NCI-H460 (cell line): ENCODE results near the gene FOSB. TPM values are rescaled to one million over a fixed set of nuclear protein-coding genes. Genes with fewer than 3 reads are reported as not detected.

Source experiments
- DNase-seq: peaks from one replicate; pipeline ENCODE4 v3.0.0-alpha.2; 2016; ENCODE audit warnings: low read depth; ENCODE audit errors: extremely low read depth
- small RNA-seq, 2 experiments: library from RNA; depleted of rRNA; stranded (forward); fragments of <200 nt; gene quantifications; one replicate each; pipeline ENCODE3, GENCODE V24; 2014
- total RNA-seq: library from RNA; depleted of rRNA; stranded (reverse); fragments of >200 nt; shearing (Covaris generic); gene quantifications from 2 replicates; pipeline ENCODE4 v1.2.3, GENCODE V29; 2014; rRNA removed

Gene FOSB
- total RNA-seq, 1 experiment from 2014 or later = 1.9 TPM

- no peak for DNase-seq
Observed at GRCh38 chr19:45517238-45517637, 49.4 kb downstream of the FOSB start.

GRCh38 chr19:45517641-45518468 is 50.1 kb downstream of the FOSB start:
- DNase-seq = no peak

- no peak for DNase-seq
Observed at GRCh38 chr19:45518469-45518826, 50.7 kb downstream of the FOSB start.

GRCh38 chr19:45522010-45522941 is 54.5 kb downstream of the FOSB start:
- DNase-seq = no peak

GRCh38 chr19:45523642-45524256 is 56.0 kb downstream of the FOSB start:
- DNase-seq = peak; percentile 84

- no peak for DNase-seq
Observed at GRCh38 chr19:45524575-45525129, 56.9 kb downstream of the FOSB start.

Small RNA genes within 50 kb of the gene (small RNA-seq; reads per million reads assigned to genes)
- gene MIR6088 = 0 reads per million in 2 experiments

Other genes with a start within 250 kb of the FOSB start
- not detected in 2 replicates for gene EXOC3L2, start 222.6 kb upstream of the FOSB start, total RNA-seq
- gene MARK4, start 216.7 kb upstream of the FOSB start, total RNA-seq = 22.4 and 28.1 TPM in 2 replicates
- 0.14 TPM in 1 of 2 replicates, not detected in the other for gene CKM, start 145.1 kb upstream of the FOSB start, total RNA-seq
- gene KLC3, start 127.2 kb upstream of the FOSB start, total RNA-seq = 0.87 and 1.0 TPM in 2 replicates
- 11.2 and 12.3 TPM in 2 replicates for gene ERCC2, start 97.4 kb upstream of the FOSB start, total RNA-seq
- 2.9 and 5.2 TPM in 2 replicates for gene PPP1R13L, start 62.9 kb upstream of the FOSB start, total RNA-seq
- 11.3 and 12.7 TPM in 2 replicates for gene POLR1G, start 61.4 kb upstream of the FOSB start, total RNA-seq
- gene ERCC1, start 44.1 kb upstream of the FOSB start, total RNA-seq = 81.5 and 102 TPM in 2 replicates
- gene RTN2, start 29.1 kb downstream of the FOSB start, total RNA-seq = 0.79 and 1.6 TPM in 2 replicates
- gene PPM1N, start 30.4 kb downstream of the FOSB start, total RNA-seq = 1.6 and 2.0 TPM in 2 replicates
- 45.4 and 50.3 TPM in 2 replicates for gene VASP, start 39.5 kb downstream of the FOSB start, total RNA-seq
- 6.0 and 6.3 TPM in 2 replicates for gene OPA3, start 116.8 kb downstream of the FOSB start, total RNA-seq
- gene GPR4, start 134.2 kb downstream of the FOSB start, total RNA-seq = 0.09 and 0.57 TPM in 2 replicates
- 19.1 and 21.4 TPM in 2 replicates for gene EML2, start 171.4 kb downstream of the FOSB start, total RNA-seq
- 0.69 and 1.1 TPM in 2 replicates for gene GIPR, start 200.2 kb downstream of the FOSB start, total RNA-seq
- 213 and 246 TPM in 2 replicates for gene SNRPD2, start 224.0 kb downstream of the FOSB start, total RNA-seq
- 6.3 and 6.6 TPM in 2 replicates for gene QPCTL, start 224.7 kb downstream of the FOSB start, total RNA-seq